Sigmoid colon (tissue), 7 donors: ENCODE data around the gene COQ8A. TPM values are rescaled to one million over a fixed set of nuclear protein-coding genes. Genes with fewer than 3 reads are reported as not detected.

Experiments
- DNase-seq: peaks from one replicate; pipeline ENCODE4 v3.0.0-alpha.2; 2019
- H3K27ac ChIP-seq, 4 donors: fragments of 200-600 bp; sonication (generic); one replicate each; pipeline ENCODE4 v1.5.1; 2016 to 2019; ENCODE audit warnings: mild to moderate bottlenecking in 1 of 4
- H3K27me3 ChIP-seq, 3 donors: fragments of 200-600 bp; sonication (generic); one replicate each; pipeline ENCODE4 v1.5.1; 2019; ENCODE audit warnings: mild to moderate bottlenecking in 1 of 3
- H3K36me3 ChIP-seq, 4 donors: fragments of 200-600 bp; sonication (generic); one replicate each; pipeline ENCODE4 v1.5.1; 2016 to 2019
- H3K4me1 ChIP-seq, 4 donors: fragments of 200-600 bp; sonication (generic); one replicate each; pipeline ENCODE4 v1.5.1; 2017 to 2019
- H3K4me3 ChIP-seq, 4 donors: fragments of 200-600 bp; sonication (generic); one replicate each; pipeline ENCODE4 v1.5.1; 2017 to 2019; ENCODE audit warnings: mild to moderate bottlenecking in 2 of 4, moderate library complexity in 1 of 4
- H3K9me3 ChIP-seq, 4 donors: fragments of 200-600 bp in 3 of 4; sonication (generic) in 3 of 4; one replicate each; pipeline versions ENCODE4 v1.5.1 to v1.6.1; 2013 to 2019
- CTCF ChIP-seq, 4 experiments: fragments of 450-650 bp in 3 of 4; fragments of 200-600 bp in 1 of 4; IDR thresholded peaks; one replicate each; pipeline ENCODE4 v1.5.1; 2016 to 2019; ENCODE audit warnings: antibody characterized with exemption in 4 of 4, mild to moderate bottlenecking in 3 of 4, moderate library complexity in 2 of 4
- EP300 ChIP-seq, 4 donors: sonication (generic); formaldehyde crosslinking; IDR thresholded peaks; one replicate each; pipeline ENCODE4 v1.6.1; 2017; ENCODE audit warnings: antibody characterized with exemption in 4 of 4
- POLR2A ChIP-seq, 2 donors: fragments of 450-650 bp; IDR thresholded peaks; one replicate each; pipeline ENCODE4 v1.6.1; 2016; ENCODE audit warnings: antibody characterized with exemption in 2 of 2, mild to moderate bottlenecking in 2 of 2, moderate library complexity in 2 of 2
- POLR2AphosphoS5 ChIP-seq, 4 donors: sonication (generic); formaldehyde crosslinking; IDR thresholded peaks; one replicate each; pipeline ENCODE4 v1.6.1; 2017; ENCODE audit warnings: antibody characterized with exemption in 4 of 4
- WGBS, 2 donors: extraction: QIAGEN DNeasy Blood & Tissue Kit; methylation state at CpG; one replicate each; pipeline ENCODE4 v1.1.7; 2013; 5-methylcytosine and 5-hydroxymethylcytosine counted together
- intact Hi-C: fragments of 100-400 bp; cut with DNase I; formaldehyde crosslinking; loops from one replicate; pipeline ENCODE4 v1.15.1; 2023
- polyA plus RNA-seq, 3 donors: library from polyadenylated mRNA; stranded (reverse); fragments of 200-250 nt; gene quantifications; one replicate each; pipeline ENCODE4 v1.2.3, GENCODE V29; 2013
- total RNA-seq, 4 donors: library from RNA; depleted of rRNA; stranded (reverse); fragments of >200 nt; gene quantifications; one replicate each; pipeline ENCODE4 v1.1.0, GENCODE V29; 2016
- donor health status: healthy with polysubstance abuse.
- donor health status: Bipolar disorder and iron deficiency.
- donor health status: healthy.

COQ8A gene
- total and polyA plus RNA-seq, 7 donors = 20.3 to 129 (median 60.2) TPM

- no peak for DNase-seq
- Histone ChIP-seq H3K4me1 (no peaks in the 10 kb centered on the region), H3K36me3 (peaks cover 0 to 26% (median 3%) of the 10 kb centered on the region in 4 donors), H3K27me3 (no peaks in the 10 kb centered on the region), H3K27ac (no peak overlapping the region), H3K4me3 (no peak overlapping the region), H3K9me3 (no peaks in the 10 kb centered on the region)
- intact Hi-C loops = no loop called here
- TF ChIP-seq EP300 (IDR thresholded peaks at IDR 0.05) (no peak), POLR2A (IDR thresholded peaks at IDR 0.05) (no peak), CTCF (IDR thresholded peaks at IDR 0.05) (peak in 1 of 4 experiments; percentile 14), POLR2AphosphoS5 (IDR thresholded peaks at IDR 0.05) (no peak)
- 51 to 86% methylated on average over 5 of the region's 5 CpGs for WGBS, 2 donors
These were observed 70.6 kb downstream of the COQ8A start for GRCh38 chr1:227010645-227011044.

- DNase-seq = no peak
- Histone ChIP-seq H3K4me3 (no peak overlapping the region), H3K9me3 (no peaks in the 10 kb centered on the region), H3K36me3 (peaks cover 0 to 68% (median 7%) of the 10 kb centered on the region in 4 donors), H3K27me3 (no peaks in the 10 kb centered on the region), H3K4me1 (no peaks in the 10 kb centered on the region), H3K27ac (no peak overlapping the region)
- intact Hi-C loops = no loop called here
- 37 to 78% methylated on average over 3 of the region's 3 CpGs for WGBS, 2 donors
- no peak for TF ChIP-seq CTCF (IDR thresholded peaks at IDR 0.05)
These were observed 76.9 kb downstream of the COQ8A start for GRCh38 chr1:227016990-227017389.

GRCh38 chr1:227032396-227032795 is 92.3 kb downstream of the COQ8A start:
- H3K9me3 ChIP-seq = no peaks in the 10 kb centered on the region
- H3K4me1 ChIP-seq = no peaks in the 10 kb centered on the region
- 85% methylated on average over 3 of the region's 3 CpGs for WGBS, 2 donors
- peaks cover 6 to 73% (median 7%) of the 10 kb centered on the region in 4 donors for H3K36me3 ChIP-seq
- no peak overlapping the region for H3K27ac ChIP-seq
- H3K27me3 ChIP-seq = no peaks in the 10 kb centered on the region
- DNase-seq = no peak
- intact Hi-C loops = no loop called here
- TF ChIP-seq POLR2AphosphoS5 (IDR thresholded peaks at IDR 0.05) = no peak
- TF ChIP-seq CTCF (IDR thresholded peaks at IDR 0.05) = no peak
- no peak for TF ChIP-seq EP300 (IDR thresholded peaks at IDR 0.05)
- TF ChIP-seq POLR2A (IDR thresholded peaks at IDR 0.05) = no peak
- H3K4me3 ChIP-seq = no peak overlapping the region

- Histone ChIP-seq H3K36me3 (peaks cover 2 to 68% (median 9%) of the 10 kb centered on the region in 4 donors), H3K9me3 (no peaks in the 10 kb centered on the region), H3K27ac (no peak overlapping the region), H3K4me1 (no peaks in the 10 kb centered on the region), H3K27me3 (no peaks in the 10 kb centered on the region), H3K4me3 (no peak overlapping the region)
- DNase-seq = no peak
- no peak for TF ChIP-seq POLR2AphosphoS5 (IDR thresholded peaks at IDR 0.05)
- TF ChIP-seq POLR2A (IDR thresholded peaks at IDR 0.05) = no peak
- no peak for TF ChIP-seq CTCF (IDR thresholded peaks at IDR 0.05)
- no peak for TF ChIP-seq EP300 (IDR thresholded peaks at IDR 0.05)
- intact Hi-C loops = no loop called here
- WGBS, 2 donors = 94% methylated on average over 2 of the region's 2 CpGs
These were observed 93.8 kb downstream of the COQ8A start for GRCh38 chr1:227033880-227034279.

GRCh38 chr1:227035316-227035715 is 95.2 kb downstream of the COQ8A start:
- Histone ChIP-seq H3K9me3 (no peaks in the 10 kb centered on the region), H3K4me3 (no peak overlapping the region), H3K4me1 (no peaks in the 10 kb centered on the region), H3K27me3 (no peaks in the 10 kb centered on the region), H3K36me3 (peaks cover 0 to 67% (median 10%) of the 10 kb centered on the region in 4 donors), H3K27ac (no peak overlapping the region)
- DNase-seq = no peak
- 39 to 80% methylated on average over 2 of the region's 2 CpGs for WGBS, 2 donors
- intact Hi-C loops = no loop called here
- TF ChIP-seq CTCF (IDR thresholded peaks at IDR 0.05) = no peak
- no peak for TF ChIP-seq EP300 (IDR thresholded peaks at IDR 0.05)
- no peak for TF ChIP-seq POLR2A (IDR thresholded peaks at IDR 0.05)
- TF ChIP-seq POLR2AphosphoS5 (IDR thresholded peaks at IDR 0.05) = no peak
